Liver (tissue), 9 donors: ENCODE measurements around the gene SERPINF2. TPM values are rescaled to one million over a fixed set of nuclear protein-coding genes. Genes with fewer than 3 reads are reported as not detected.

Experiments used
- DNase-seq: peaks from one replicate; pipeline ENCODE4 v3.0.0-alpha.2; 2017; ENCODE audit warnings: low spot score
- H3K27ac ChIP-seq, 2 donors: one replicate each; pipeline ENCODE4 v1.7.0; 2013; ENCODE audit warnings: inconsistent platforms in 2 of 2, low read length in 2 of 2, control low read depth in 1 of 2, low read depth in 1 of 2, mild to moderate bottlenecking in 1 of 2
- H3K27me3 ChIP-seq, 4 donors: one replicate each; pipeline versions ENCODE4 v1.6.1 to v1.7.0; 2013; ENCODE audit warnings: low read length in 3 of 4, inconsistent platforms in 1 of 4, mild to moderate bottlenecking in 1 of 4, moderate library complexity in 1 of 4; ENCODE audit not compliant: control insufficient read depth in 4 of 4, insufficient read depth in 4 of 4
- H3K36me3 ChIP-seq, 4 donors: one replicate each; pipeline versions ENCODE4 v1.6.1 to v1.7.0; 2013; ENCODE audit warnings: low read length in 3 of 4, mild to moderate bottlenecking in 3 of 4, low read depth in 1 of 4, moderate library complexity in 1 of 4; ENCODE audit not compliant: control insufficient read depth in 4 of 4, insufficient read depth in 3 of 4
- H3K4me1 ChIP-seq, 4 donors: one replicate each; pipeline versions ENCODE4 v1.6.1 to v1.7.0; 2013; ENCODE audit warnings: low read length in 3 of 4, mild to moderate bottlenecking in 3 of 4, moderate library complexity in 1 of 4; ENCODE audit not compliant: control insufficient read depth in 4 of 4, insufficient read depth in 4 of 4
- H3K4me3 ChIP-seq, 3 donors: one replicate each; pipeline versions ENCODE4 v1.6.1 to v1.7.0; 2013; ENCODE audit warnings: low read length in 3 of 3, control low read depth in 1 of 3, low read depth in 1 of 3, mild to moderate bottlenecking in 1 of 3
- H3K9ac ChIP-seq, 2 donors: one replicate each; pipeline ENCODE4 v1.7.0; 2013; ENCODE audit warnings: low read length in 2 of 2, mild to moderate bottlenecking in 2 of 2, moderate library complexity in 2 of 2, control low read depth in 1 of 2, low read depth in 1 of 2
- H3K9me3 ChIP-seq, 4 donors: one replicate each; pipeline versions ENCODE4 v1.6.1 to v1.7.0; 2013; ENCODE audit warnings: low read length in 3 of 4; ENCODE audit not compliant: control insufficient read depth in 4 of 4
- EGR1 ChIP-seq, 2 donors: IDR thresholded peaks; 2 replicates each; pipeline ENCODE4 v1.6.1; 2016 to 2018; ENCODE audit warnings: antibody characterized with exemption in 2 of 2, low read depth in 2 of 2
- FOXA1 ChIP-seq: IDR thresholded peaks from 2 replicates; pipeline ENCODE4 v1.6.1; 2016; ENCODE audit warnings: antibody characterized with exemption
- FOXA2 ChIP-seq: IDR thresholded peaks from 2 replicates; pipeline ENCODE4 v1.6.1; 2016; ENCODE audit warnings: antibody characterized with exemption
- GABPA ChIP-seq, 2 donors: IDR thresholded peaks in 1 of 2; conservative IDR thresholded peaks in 1 of 2; 2 replicates each; pipeline ENCODE4 v1.6.1; 2016; ENCODE audit warnings: antibody characterized with exemption in 2 of 2, mild to moderate bottlenecking in 1 of 2, moderate library complexity in 1 of 2
- HNF4A ChIP-seq, 2 donors: conservative IDR thresholded peaks; 2 replicates each; pipeline ENCODE4 v1.6.1; 2016; ENCODE audit warnings: antibody characterized with exemption in 2 of 2, mild to moderate bottlenecking in 2 of 2
- HNF4G ChIP-seq: IDR thresholded peaks from 2 replicates; pipeline ENCODE4 v1.6.1; 2016; ENCODE audit warnings: antibody characterized with exemption
- JUND ChIP-seq, 2 donors: IDR thresholded peaks; 2 replicates each; pipeline ENCODE4 v1.6.1; 2016; ENCODE audit warnings: antibody characterized with exemption in 2 of 2
- MAX ChIP-seq: IDR thresholded peaks from 2 replicates; pipeline ENCODE4 v1.6.1; 2016; ENCODE audit warnings: antibody characterized with exemption
- NR2F2 ChIP-seq: IDR thresholded peaks from 2 replicates; pipeline ENCODE4 v1.6.1; 2016; ENCODE audit warnings: antibody characterized with exemption
- RAD21 ChIP-seq, 2 donors: IDR thresholded peaks; 2 replicates each; pipeline ENCODE4 v1.6.1; 2016; ENCODE audit warnings: antibody characterized with exemption in 2 of 2, mild to moderate bottlenecking in 2 of 2
- RXRA ChIP-seq, 2 donors: IDR thresholded peaks; 2 replicates each; pipeline ENCODE4 v1.6.1; 2017 to 2018; ENCODE audit warnings: antibody characterized with exemption in 2 of 2, mild to moderate bottlenecking in 1 of 2
- SP1 ChIP-seq: IDR thresholded peaks from 2 replicates; pipeline ENCODE4 v1.6.1; 2018; ENCODE audit warnings: antibody characterized with exemption, mild to moderate bottlenecking
- TAF1 ChIP-seq: conservative IDR thresholded peaks from 2 replicates; pipeline ENCODE4 v1.6.1; 2016; ENCODE audit warnings: antibody characterized with exemption, mild to moderate bottlenecking
- YY1 ChIP-seq: IDR thresholded peaks from 2 replicates; pipeline ENCODE4 v1.6.1; 2016; ENCODE audit warnings: antibody characterized with exemption, mild to moderate bottlenecking
- ZBTB33 ChIP-seq: IDR thresholded peaks from 2 replicates; pipeline ENCODE4 v1.6.1; 2016; ENCODE audit warnings: antibody characterized with exemption
- WGBS: extraction: QIAGEN DNeasy Blood & Tissue Kit; methylation state at CpG from one replicate; pipeline ENCODE4 v1.1.7; 2013; 5-methylcytosine and 5-hydroxymethylcytosine counted together
- polyA plus RNA-seq, 2 donors: library from polyadenylated mRNA; stranded (reverse) in 1 of 2; unstranded in 1 of 2; fragments of 200-250 nt in 1 of 2; fragments of >200 nt in 1 of 2; fragmentation: Nextera tagmentation in 1 of 2; extraction: Ambion mirVana in 1 of 2; gene quantifications; one replicate each; pipeline versions ENCODE4 v1.2.1 to v1.2.3, GENCODE V29; 2013 to 2015
- total RNA-seq, 2 donors: library from RNA; depleted of rRNA; stranded (reverse); fragments of >200 nt; gene quantifications; one replicate each; pipeline ENCODE4 v1.2.3, GENCODE V29; 2014
- TF ChIP-seq, protein P1 (sequence below): IDR thresholded peaks from 2 replicates; pipeline ENCODE4 v1.6.1; 2016; ENCODE audit warnings: antibody characterized with exemption, mild to moderate bottlenecking
- TF ChIP-seq, protein P2 (sequence below): IDR thresholded peaks from 2 replicates; pipeline ENCODE4 v1.6.1; 2016; ENCODE audit warnings: antibody characterized with exemption
- TF ChIP-seq, protein P3 (sequence below): fragments of 150-350 bp; IDR thresholded peaks from 2 replicates; pipeline ENCODE4 v1.5.1; 2017; ENCODE audit warnings: improper control_type of control experiment, low read depth, low read length; ENCODE audit not compliant: missing input control
- donor health status: healthy.
- donor health status: healthy.
- donor health status: healthy.
- donor health status: healthy.
- donor health status: healthy.

SERPINF2 gene
- total and polyA plus RNA-seq, 4 donors, result 477 to 1,248 (median 675) TPM

GRCh38 chr17:1735834-1736347 lies 6.8 kb upstream of the SERPINF2 start:
- Histone ChIP-seq H3K36me3 (peaks cover 0 to 11% (median 8%) of the 10 kb centered on the region in 4 donors), H3K4me1 (peaks cover 8 to 35% (median 27%) of the 10 kb centered on the region in 4 donors), H3K27ac (peak overlapping the region; percentile 87 to 96), H3K9ac (peak overlapping the region; percentile 26 to 39), H3K27me3 (no peaks in the 10 kb centered on the region), H3K4me3 (peak overlapping the region; percentile 29 to 41 (median 41)), H3K9me3 (no peaks in the 10 kb centered on the region)
- WGBS, result 45% methylated on average over 17 of the region's 17 CpGs
- TF ChIP-seq RAD21 (IDR thresholded peaks at IDR 0.05) (no peak), MAX (no peak), HNF4A (conservative IDR thresholded peaks at IDR 0.05) (peak in 1 of 2 donors; percentile 35)
- DNase-seq, result peak; percentile 64

- Histone ChIP-seq H3K36me3 (peaks cover 0 to 11% (median 6%) of the 10 kb centered on the region in 4 donors), H3K27ac (peak overlapping the region; percentile 87 to 96), H3K27me3 (no peaks in the 10 kb centered on the region), H3K9ac (peak overlapping the region; percentile 26 to 67), H3K9me3 (no peaks in the 10 kb centered on the region), H3K4me1 (peaks cover 8 to 35% (median 27%) of the 10 kb centered on the region in 4 donors), H3K4me3 (peak overlapping the region; percentile 31 to 41 (median 41))
- WGBS, result 27% methylated on average over 25 of the region's 25 CpGs
- peak; percentile 96 for TF ChIP-seq NR2F2
- TF ChIP-seq, protein P1, sequence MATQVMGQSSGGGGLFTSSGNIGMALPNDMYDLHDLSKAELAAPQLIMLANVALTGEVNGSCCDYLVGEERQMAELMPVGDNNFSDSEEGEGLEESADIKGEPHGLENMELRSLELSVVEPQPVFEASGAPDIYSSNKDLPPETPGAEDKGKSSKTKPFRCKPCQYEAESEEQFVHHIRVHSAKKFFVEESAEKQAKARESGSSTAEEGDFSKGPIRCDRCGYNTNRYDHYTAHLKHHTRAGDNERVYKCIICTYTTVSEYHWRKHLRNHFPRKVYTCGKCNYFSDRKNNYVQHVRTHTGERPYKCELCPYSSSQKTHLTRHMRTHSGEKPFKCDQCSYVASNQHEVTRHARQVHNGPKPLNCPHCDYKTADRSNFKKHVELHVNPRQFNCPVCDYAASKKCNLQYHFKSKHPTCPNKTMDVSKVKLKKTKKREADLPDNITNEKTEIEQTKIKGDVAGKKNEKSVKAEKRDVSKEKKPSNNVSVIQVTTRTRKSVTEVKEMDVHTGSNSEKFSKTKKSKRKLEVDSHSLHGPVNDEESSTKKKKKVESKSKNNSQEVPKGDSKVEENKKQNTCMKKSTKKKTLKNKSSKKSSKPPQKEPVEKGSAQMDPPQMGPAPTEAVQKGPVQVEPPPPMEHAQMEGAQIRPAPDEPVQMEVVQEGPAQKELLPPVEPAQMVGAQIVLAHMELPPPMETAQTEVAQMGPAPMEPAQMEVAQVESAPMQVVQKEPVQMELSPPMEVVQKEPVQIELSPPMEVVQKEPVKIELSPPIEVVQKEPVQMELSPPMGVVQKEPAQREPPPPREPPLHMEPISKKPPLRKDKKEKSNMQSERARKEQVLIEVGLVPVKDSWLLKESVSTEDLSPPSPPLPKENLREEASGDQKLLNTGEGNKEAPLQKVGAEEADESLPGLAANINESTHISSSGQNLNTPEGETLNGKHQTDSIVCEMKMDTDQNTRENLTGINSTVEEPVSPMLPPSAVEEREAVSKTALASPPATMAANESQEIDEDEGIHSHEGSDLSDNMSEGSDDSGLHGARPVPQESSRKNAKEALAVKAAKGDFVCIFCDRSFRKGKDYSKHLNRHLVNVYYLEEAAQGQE, result peak; percentile 64
- TF ChIP-seq GABPA (IDR thresholded peaks at IDR 0.05 in 1 of 2, conservative IDR thresholded peaks at IDR 0.05 in 1 of 2), result peak in 1 of 2 donors; percentile 35
- peak; percentile 68 for TF ChIP-seq YY1
- peak; percentile 58 for TF ChIP-seq MAX
- TF ChIP-seq EGR1 (IDR thresholded peaks at IDR 0.05; ENCODE audit: low read depth in 2 of 2), result peak; percentile 41 to 48
- TF ChIP-seq ZBTB33, result peak; percentile 72
- TF ChIP-seq JUND (IDR thresholded peaks at IDR 0.05), result peak in 1 of 2 donors; percentile 75
- TF ChIP-seq RAD21 (IDR thresholded peaks at IDR 0.05), result peak in 1 of 2 donors; percentile 33
- TF ChIP-seq, protein P2, sequence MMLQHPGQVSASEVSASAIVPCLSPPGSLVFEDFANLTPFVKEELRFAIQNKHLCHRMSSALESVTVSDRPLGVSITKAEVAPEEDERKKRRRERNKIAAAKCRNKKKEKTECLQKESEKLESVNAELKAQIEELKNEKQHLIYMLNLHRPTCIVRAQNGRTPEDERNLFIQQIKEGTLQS, result peak; percentile 81
- TF ChIP-seq HNF4G, result peak; percentile 95
- no peak for TF ChIP-seq TAF1
- peak; percentile 94 for TF ChIP-seq RXRA (IDR thresholded peaks at IDR 0.05)
- TF ChIP-seq FOXA1, result peak; percentile 90
- TF ChIP-seq HNF4A (conservative IDR thresholded peaks at IDR 0.05), result peak; percentile 93 to 97
- TF ChIP-seq, protein P3, sequence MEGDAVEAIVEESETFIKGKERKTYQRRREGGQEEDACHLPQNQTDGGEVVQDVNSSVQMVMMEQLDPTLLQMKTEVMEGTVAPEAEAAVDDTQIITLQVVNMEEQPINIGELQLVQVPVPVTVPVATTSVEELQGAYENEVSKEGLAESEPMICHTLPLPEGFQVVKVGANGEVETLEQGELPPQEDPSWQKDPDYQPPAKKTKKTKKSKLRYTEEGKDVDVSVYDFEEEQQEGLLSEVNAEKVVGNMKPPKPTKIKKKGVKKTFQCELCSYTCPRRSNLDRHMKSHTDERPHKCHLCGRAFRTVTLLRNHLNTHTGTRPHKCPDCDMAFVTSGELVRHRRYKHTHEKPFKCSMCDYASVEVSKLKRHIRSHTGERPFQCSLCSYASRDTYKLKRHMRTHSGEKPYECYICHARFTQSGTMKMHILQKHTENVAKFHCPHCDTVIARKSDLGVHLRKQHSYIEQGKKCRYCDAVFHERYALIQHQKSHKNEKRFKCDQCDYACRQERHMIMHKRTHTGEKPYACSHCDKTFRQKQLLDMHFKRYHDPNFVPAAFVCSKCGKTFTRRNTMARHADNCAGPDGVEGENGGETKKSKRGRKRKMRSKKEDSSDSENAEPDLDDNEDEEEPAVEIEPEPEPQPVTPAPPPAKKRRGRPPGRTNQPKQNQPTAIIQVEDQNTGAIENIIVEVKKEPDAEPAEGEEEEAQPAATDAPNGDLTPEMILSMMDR, result no peak
- peak; percentile 78 for TF ChIP-seq FOXA2
- peak; percentile 96 for TF ChIP-seq SP1
- peak; percentile 73 for DNase-seq
Observed at GRCh38 chr17:1736348-1737281, 6.1 kb upstream of the SERPINF2 start.
